ENCODE measurements around the gene CFL2. TPM values are rescaled to one million over a fixed set of nuclear protein-coding genes. Genes with fewer than 3 reads are reported as not detected.

Gene CFL2
- total RNA-seq, 2 donors from 2014 or later: 13.7 to 16.5 TPM

- no peak overlapping the region for H3K4me3 Mint-ChIP-seq
- TF ChIP-seq CTCF (conservative IDR thresholded peaks at IDR 0.05): no peak
- H3K9me3 Mint-ChIP-seq: no peaks in the 10 kb centered on the region
- H3K4me1 ChIP-seq (ENCODE audit: control insufficient read depth, insufficient read depth, low read length): no peaks in the 10 kb centered on the region
- no peak overlapping the region for H3K27ac Mint-ChIP-seq
- no peaks in the 10 kb centered on the region for H3K27me3 Mint-ChIP-seq (ENCODE audit: insufficient read depth)
- H3K36me3 Mint-ChIP-seq (ENCODE audit: low read depth): no peaks in the 10 kb centered on the region
- no peaks in the 10 kb centered on the region for H3K4me1 Mint-ChIP-seq
- 86 to 95% methylated on average over 4 to 7 of the region's 7 CpGs for WGBS, 2 experiments (ENCODE audit: insufficient coverage in 1 of 2, insufficient read length in 1 of 2)
- no peaks in the 10 kb centered on the region for H3K9me3 ChIP-seq (ENCODE audit: control insufficient read depth, low read length)
- no peak overlapping the region for H3K9ac ChIP-seq (ENCODE audit: extremely low read depth, low read length, poor library complexity, severe bottlenecking)
- no peak for DNase-seq
- H3K27ac ChIP-seq (ENCODE audit: low read depth, low read length): no peak overlapping the region
- no peak overlapping the region for H3K4me3 ChIP-seq (ENCODE audit: low read length)
- no peaks in the 10 kb centered on the region for H3K27me3 ChIP-seq (ENCODE audit: control insufficient read depth, insufficient read depth, low read length, poor library complexity, severe bottlenecking)
- H3K36me3 ChIP-seq (ENCODE audit: control insufficient read depth, insufficient read depth, low read length): no peaks in the 10 kb centered on the region
These were observed 47.4 kb downstream of the CFL2 start for GRCh38 chr14:34667007-34667406.

- peaks cover under 1% of the 10 kb centered on the region for H3K27me3 Mint-ChIP-seq (ENCODE audit: insufficient read depth)
- Histone ChIP-seq H3K27ac (ENCODE audit: low read depth, low read length) (no peak overlapping the region), H3K27me3 (ENCODE audit: control insufficient read depth, insufficient read depth, low read length, poor library complexity, severe bottlenecking) (no peaks in the 10 kb centered on the region), H3K9me3 (ENCODE audit: control insufficient read depth, low read length) (no peaks in the 10 kb centered on the region), H3K4me1 (ENCODE audit: control insufficient read depth, insufficient read depth, low read length) (no peaks in the 10 kb centered on the region), H3K4me3 (ENCODE audit: low read length) (no peak overlapping the region), H3K9ac (ENCODE audit: extremely low read depth, low read length, poor library complexity, severe bottlenecking) (no peak overlapping the region), H3K36me3 (ENCODE audit: control insufficient read depth, insufficient read depth, low read length) (no peaks in the 10 kb centered on the region)
- H3K9me3 Mint-ChIP-seq: no peaks in the 10 kb centered on the region
- WGBS, 2 experiments (ENCODE audit: insufficient coverage in 1 of 2, insufficient read length in 1 of 2): 84 to 90% methylated on average over 2 of the region's 2 CpGs
- no peaks in the 10 kb centered on the region for H3K36me3 Mint-ChIP-seq (ENCODE audit: low read depth)
- DNase-seq: no peak
- H3K27ac Mint-ChIP-seq: peak overlapping the region; percentile 40
- no peak for TF ChIP-seq CTCF (conservative IDR thresholded peaks at IDR 0.05)
- no peaks in the 10 kb centered on the region for H3K4me1 Mint-ChIP-seq
- H3K4me3 Mint-ChIP-seq: no peak overlapping the region
These were observed 48.5 kb downstream of the CFL2 start for GRCh38 chr14:34665785-34666435.

GRCh38 chr14:34662561-34663088, 51.8 kb downstream of the CFL2 start:
- WGBS, 2 experiments (ENCODE audit: insufficient coverage in 1 of 2, insufficient read length in 1 of 2): 95 to 100% methylated on average over 1 to 3 of the region's 4 CpGs
- Histone ChIP-seq H3K36me3 (ENCODE audit: control insufficient read depth, insufficient read depth, low read length) (no peaks in the 10 kb centered on the region), H3K27ac (ENCODE audit: low read depth, low read length) (no peak overlapping the region), H3K9me3 (ENCODE audit: control insufficient read depth, low read length) (no peaks in the 10 kb centered on the region), H3K27me3 (ENCODE audit: control insufficient read depth, insufficient read depth, low read length, poor library complexity, severe bottlenecking) (no peaks in the 10 kb centered on the region), H3K4me3 (ENCODE audit: low read length) (no peak overlapping the region), H3K9ac (ENCODE audit: extremely low read depth, low read length, poor library complexity, severe bottlenecking) (no peak overlapping the region), H3K4me1 (ENCODE audit: control insufficient read depth, insufficient read depth, low read length) (no peaks in the 10 kb centered on the region)
- H3K27ac Mint-ChIP-seq: no peak overlapping the region
- no peaks in the 10 kb centered on the region for H3K9me3 Mint-ChIP-seq
- no peaks in the 10 kb centered on the region for H3K4me1 Mint-ChIP-seq
- no peak for TF ChIP-seq CTCF (conservative IDR thresholded peaks at IDR 0.05)
- no peak overlapping the region for H3K4me3 Mint-ChIP-seq
- no peaks in the 10 kb centered on the region for H3K36me3 Mint-ChIP-seq (ENCODE audit: low read depth)
- H3K27me3 Mint-ChIP-seq (ENCODE audit: insufficient read depth): peaks cover 4% of the 10 kb centered on the region
- DNase-seq: no peak
